HepG2 (cell line): ENCODE data around the gene AGER. TPM values are rescaled to one million over a fixed set of nuclear protein-coding genes. Genes with fewer than 3 reads are reported as not detected.

ENCODE experiments used
- AGO2 ChIP-seq: fragments of 200-400 bp; formaldehyde crosslinking; optimal IDR thresholded peaks from 2 replicates; pipeline ENCODE3; 2017; ENCODE audit warnings: mild to moderate bottlenecking, low read depth, low read length, moderate library complexity
- ATF3 ChIP-seq: sonication (generic); formaldehyde crosslinking; IDR thresholded peaks from 2 replicates; pipeline ENCODE4 v1.4.0; 2020; ENCODE audit warnings: missing genetic modification reagents
- HNF4G ChIP-seq, 2 experiments: sonication (generic) in 1 of 2; formaldehyde crosslinking in 1 of 2; IDR thresholded peaks; 2 replicates each; pipeline versions ENCODE4 v1.4.0 to v1.6.1; 2011 to 2020; ENCODE audit warnings: borderline replicate concordance in 2 of 2, low read depth in 2 of 2, mild to moderate bottlenecking in 2 of 2, low read length in 1 of 2, missing genetic modification reagents in 1 of 2, moderate library complexity in 1 of 2
- KDM5A ChIP-seq: fragments of 200-600 bp; sonication (generic); IDR thresholded peaks from 2 replicates; pipeline ENCODE4 v1.7.0; 2018; ENCODE audit warnings: antibody characterized with exemption, mild to moderate bottlenecking, low read length, borderline replicate concordance
- KLF11 ChIP-seq: IDR thresholded peaks from 2 replicates; pipeline ENCODE4 v1.6.1; 2016; ENCODE audit warnings: missing compliant biosample characterization
- KLF12 ChIP-seq: sonication (generic); formaldehyde crosslinking; IDR thresholded peaks from 2 replicates; pipeline ENCODE4 v1.4.0; 2020; ENCODE audit warnings: missing genetic modification reagents, borderline replicate concordance
- KLF9 ChIP-seq: IDR thresholded peaks from 2 replicates; pipeline ENCODE4 v1.6.1; 2016; ENCODE audit warnings: low read depth
- NRL ChIP-seq: sonication (generic); formaldehyde crosslinking; IDR thresholded peaks from 2 replicates; pipeline ENCODE4 v1.5.0; 2020; ENCODE audit warnings: missing genetic modification reagents, mild to moderate bottlenecking, moderate library complexity, borderline replicate concordance
- SIN3A ChIP-seq: IDR thresholded peaks from 2 replicates; pipeline ENCODE4 v1.6.1; 2011; ENCODE audit warnings: low read depth, mild to moderate bottlenecking, control low read depth, low read length, borderline replicate concordance
- SP140L ChIP-seq: sonication (generic); formaldehyde crosslinking; IDR thresholded peaks from 2 replicates; pipeline ENCODE4 v1.4.0; 2020; ENCODE audit warnings: missing genetic modification reagents, borderline replicate concordance
- ZNF17 ChIP-seq: sonication (generic); formaldehyde crosslinking; IDR thresholded peaks from 2 replicates; pipeline ENCODE4 v1.5.0; 2020; ENCODE audit warnings: mild to moderate bottlenecking, missing genetic modification reagents
- ZNF318 ChIP-seq: sonication (generic); formaldehyde crosslinking; IDR thresholded peaks from 2 replicates; pipeline ENCODE4 v1.4.0; 2020; ENCODE audit warnings: mild to moderate bottlenecking, missing genetic modification reagents
- ZNF430 ChIP-seq: sonication (generic); formaldehyde crosslinking; IDR thresholded peaks from 2 replicates; pipeline ENCODE4 v1.9.0; 2021; ENCODE audit warnings: mild to moderate bottlenecking, missing genetic modification reagents
- ZNF577 ChIP-seq: sonication (generic); formaldehyde crosslinking; IDR thresholded peaks from 2 replicates; pipeline ENCODE4 v1.4.0; 2020; ENCODE audit warnings: mild to moderate bottlenecking, low read depth, missing genetic modification reagents, borderline replicate concordance
- ZNF674 ChIP-seq: sonication (generic); formaldehyde crosslinking; IDR thresholded peaks from 2 replicates; pipeline ENCODE4 v1.5.0; 2020; ENCODE audit warnings: low read depth, mild to moderate bottlenecking, missing genetic modification reagents
- ZNF713 ChIP-seq: sonication (generic); formaldehyde crosslinking; IDR thresholded peaks from 2 replicates; pipeline ENCODE4 v1.4.0; 2020; ENCODE audit warnings: mild to moderate bottlenecking, missing genetic modification reagents
- polyA plus RNA-seq, 8 experiments: library from polyadenylated mRNA; depleted of rRNA in 3 of 8; stranded (reverse) in 7 of 8; unstranded in 1 of 8; fragments of >200 nt; fragmentation: Illumina TruSeq in 4 of 8; extraction: Trizol in 4 of 8; gene quantifications; 2 replicates each; pipeline versions ENCODE4 v1.2.1 to v1.2.3, GENCODE V29; 2011 to 2016; ENCODE audit warnings: low read depth in 4 of 8, missing spikeins in 1 of 8, mixed read lengths in 1 of 8; ENCODE audit not compliant: insufficient read depth in 1 of 8
- total RNA-seq, 5 experiments: library from RNA; depleted of rRNA; stranded (reverse); fragments of >200 nt; fragmentation: Illumina TruSeq; extraction: Trizol; gene quantifications; 2 replicates each; pipeline ENCODE4 v1.2.3, GENCODE V29; 2016; ENCODE audit warnings: low read depth in 1 of 5
- TF ChIP-seq, protein P1 (sequence below): IDR thresholded peaks from 2 replicates; pipeline ENCODE4 v1.6.1; 2016; ENCODE audit warnings: missing compliant biosample characterization, missing genetic modification reagents, borderline replicate concordance
- TF ChIP-seq, protein P2 (sequence below): sonication (generic); IDR thresholded peaks from 2 replicates; pipeline ENCODE4 v1.6.1; 2016; ENCODE audit warnings: low read depth, borderline replicate concordance

Gene AGER
- total and polyA plus RNA-seq, 2 of the 13 experiments (the other 11 are each of a cell fraction or from before 2014, with no cell fraction given) = 1.9 to 5.1 TPM

DNA sequence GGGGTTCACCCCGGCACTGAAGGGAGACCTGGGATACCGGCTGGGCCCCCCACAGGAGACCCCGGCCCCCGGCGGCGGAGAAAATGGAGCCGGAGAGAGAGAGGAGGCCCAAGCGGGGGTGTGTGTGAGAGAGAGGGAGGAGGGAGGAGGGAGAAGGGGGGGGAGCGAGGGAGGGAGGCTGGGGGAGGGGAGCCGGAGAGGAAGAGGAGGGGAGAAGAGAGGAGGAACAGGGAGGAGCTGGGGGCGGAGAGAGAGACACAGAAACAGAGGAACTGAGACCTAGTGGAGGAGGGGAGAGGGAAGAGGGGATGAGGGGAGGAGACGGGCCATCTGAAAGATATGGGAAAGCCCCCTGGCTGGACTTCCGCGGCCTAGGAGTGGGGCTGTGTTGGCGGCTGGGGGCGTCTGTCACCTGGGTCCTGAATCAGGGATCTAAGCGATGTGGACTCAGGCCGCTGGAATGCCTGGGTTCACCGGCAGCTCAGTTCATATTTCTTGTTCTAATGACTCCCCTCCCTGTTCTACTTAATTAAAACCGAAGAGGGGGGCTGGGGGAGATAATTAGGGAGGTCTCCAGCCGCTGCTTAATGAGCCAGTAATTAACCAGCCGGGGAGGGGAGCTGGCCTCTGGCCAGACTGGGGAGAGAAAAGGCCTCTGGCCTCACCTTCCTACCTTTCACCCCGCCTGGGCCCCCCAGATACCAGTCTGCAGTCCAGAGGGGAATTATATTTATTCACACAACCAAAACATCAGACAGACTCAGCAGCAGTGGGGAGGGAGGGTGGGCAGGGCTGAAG, 6.2 kb upstream of the AGER start, which contains the start of gene PBX2 (continued):
- TF ChIP-seq KLF9 (0 out of 2 replicates have a peak, but pooled peaks have one; percentile 43), ATF3 (CRISPR knock-in tag) (no peak), KLF11 (no peak), SIN3A (no peak; the same call in 1 of the 2 replicates), ZNF713 (CRISPR knock-in tag) (0 out of 2 replicates have a peak, but pooled peaks have one; percentile 82), KDM5A (peak; percentile 75; the same call in 1 of the 2 replicates), KLF12 (CRISPR knock-in tag) (no peak), ZNF577 (no peak), HNF4G (IDR thresholded peaks at IDR 0.05; ENCODE audit: borderline replicate concordance, low read depth, low read length) (no peak), HNF4G (CRISPR knock-in tag; IDR thresholded peaks at IDR 0.05; ENCODE audit: borderline replicate concordance, low read depth) (no peak; the same call in 1 of the 2 replicates), ZNF318 (CRISPR knock-in tag) (no peak), SP140L (CRISPR knock-in tag) (0 out of 2 replicates have a peak, but pooled peaks have one; percentile 50), ZNF17 (CRISPR knock-in tag) (no peak), NRL (CRISPR knock-in tag) (no peak), ZNF430 (CRISPR knock-in tag) (no peak), AGO2 (no peak), ZNF674 (CRISPR knock-in tag) (no peak)
- TF ChIP-seq, protein P1, sequence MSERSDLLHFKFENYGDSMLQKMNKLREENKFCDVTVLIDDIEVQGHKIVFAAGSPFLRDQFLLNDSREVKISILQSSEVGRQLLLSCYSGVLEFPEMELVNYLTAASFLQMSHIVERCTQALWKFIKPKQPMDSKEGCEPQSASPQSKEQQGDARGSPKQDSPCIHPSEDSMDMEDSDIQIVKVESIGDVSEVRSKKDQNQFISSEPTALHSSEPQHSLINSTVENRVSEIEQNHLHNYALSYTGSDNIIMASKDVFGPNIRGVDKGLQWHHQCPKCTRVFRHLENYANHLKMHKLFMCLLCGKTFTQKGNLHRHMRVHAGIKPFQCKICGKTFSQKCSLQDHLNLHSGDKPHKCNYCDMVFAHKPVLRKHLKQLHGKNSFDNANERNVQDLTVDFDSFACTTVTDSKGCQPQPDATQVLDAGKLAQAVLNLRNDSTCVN (CRISPR knock-in tag) = peak; percentile 68; the same call in 1 of the 2 replicates
- TF ChIP-seq, protein P2, sequence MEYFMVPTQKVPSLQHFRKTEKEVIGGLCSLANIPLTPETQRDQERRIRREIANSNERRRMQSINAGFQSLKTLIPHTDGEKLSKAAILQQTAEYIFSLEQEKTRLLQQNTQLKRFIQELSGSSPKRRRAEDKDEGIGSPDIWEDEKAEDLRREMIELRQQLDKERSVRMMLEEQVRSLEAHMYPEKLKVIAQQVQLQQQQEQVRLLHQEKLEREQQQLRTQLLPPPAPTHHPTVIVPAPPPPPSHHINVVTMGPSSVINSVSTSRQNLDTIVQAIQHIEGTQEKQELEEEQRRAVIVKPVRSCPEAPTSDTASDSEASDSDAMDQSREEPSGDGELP = no peak; the same call in 1 of the 2 replicates
